Esophagus muscularis mucosa (tissue), 4 donors: ENCODE measurements around the gene ZRANB3. TPM values are rescaled to one million over a fixed set of nuclear protein-coding genes. Genes with fewer than 3 reads are reported as not detected.

Source experiments
- DNase-seq: peaks from one replicate; pipeline ENCODE4 v3.0.0-alpha.2; 2017; ENCODE audit errors: extremely low spot score
- H3K27ac ChIP-seq, 4 donors: fragments of 200-600 bp; sonication (generic); replicated peaks in 1 of 4; 1 replicate in 3 of 4; 2 replicates in 1 of 4; pipeline ENCODE4 v1.5.1; 2016 to 2019; ENCODE audit warnings: mild to moderate bottlenecking in 1 of 4
- H3K27me3 ChIP-seq, 4 donors: fragments of 200-600 bp; sonication (generic); one replicate each; pipeline versions ENCODE4 v1.5.1 to v1.6.0; 2016 to 2019
- H3K36me3 ChIP-seq, 4 donors: fragments of 200-600 bp; sonication (generic); one replicate each; pipeline ENCODE4 v1.5.1; 2016 to 2019
- H3K4me1 ChIP-seq, 4 donors: fragments of 200-600 bp; sonication (generic); one replicate each; pipeline ENCODE4 v1.5.1; 2016 to 2019
- H3K4me3 ChIP-seq, 4 donors: fragments of 200-600 bp; sonication (generic); 1 replicate in 2 of 4; 2 replicates in 2 of 4; pipeline ENCODE4 v1.5.1; 2016 to 2019; ENCODE audit warnings: mild to moderate bottlenecking in 4 of 4, moderate library complexity in 1 of 4
- H3K9me3 ChIP-seq, 4 donors: fragments of 200-600 bp; sonication (generic); 1 replicate in 3 of 4; 2 replicates in 1 of 4; pipeline ENCODE4 v1.5.1; 2016 to 2019
- EP300 ChIP-seq: sonication (generic); formaldehyde crosslinking; IDR thresholded peaks from one replicate; pipeline ENCODE4 v1.6.1; 2017; ENCODE audit warnings: antibody characterized with exemption
- POLR2A ChIP-seq: fragments of 450-650 bp; IDR thresholded peaks from one replicate; pipeline ENCODE4 v1.6.1; 2017; ENCODE audit warnings: antibody characterized with exemption, moderate library complexity, mild to moderate bottlenecking, low read depth
- POLR2AphosphoS5 ChIP-seq, 2 donors: sonication (generic); formaldehyde crosslinking; IDR thresholded peaks; one replicate each; pipeline ENCODE4 v1.6.1; 2017; ENCODE audit warnings: antibody characterized with exemption in 2 of 2
- WGBS: methylation state at CpG from one replicate; pipeline ENCODE4 v1.1.5; 2018; 5-methylcytosine and 5-hydroxymethylcytosine counted together
- intact Hi-C: fragments of 100-400 bp; cut with DNase I; formaldehyde crosslinking; loops from one replicate; pipeline ENCODE4 v1.15.1; 2023
- total RNA-seq, 4 donors: library from RNA; depleted of rRNA; stranded (reverse); fragments of >200 nt; gene quantifications; one replicate each; pipeline versions ENCODE4 v1.1.0 to v1.2.1, GENCODE V29; 2016
- TF ChIP-seq, protein P1 (sequence below), 3 experiments: fragments of 200-600 bp in 2 of 3; fragments of 450-650 bp in 1 of 3; sonication (generic) in 2 of 3; IDR thresholded peaks; one replicate each; pipeline ENCODE4 v1.5.1; 2017 to 2019; ENCODE audit warnings: antibody characterized with exemption in 3 of 3, mild to moderate bottlenecking in 2 of 3, moderate library complexity in 1 of 3

Gene ZRANB3
- total RNA-seq, 4 donors from 2014 or later: 1.8 to 4.6 (median 2.9) TPM

- WGBS: 36% methylated on average over 1 of the region's 1 CpG
Observed at GRCh38 chr2:135189148-135189547, 341.9 kb downstream of the ZRANB3 start.

DNA sequence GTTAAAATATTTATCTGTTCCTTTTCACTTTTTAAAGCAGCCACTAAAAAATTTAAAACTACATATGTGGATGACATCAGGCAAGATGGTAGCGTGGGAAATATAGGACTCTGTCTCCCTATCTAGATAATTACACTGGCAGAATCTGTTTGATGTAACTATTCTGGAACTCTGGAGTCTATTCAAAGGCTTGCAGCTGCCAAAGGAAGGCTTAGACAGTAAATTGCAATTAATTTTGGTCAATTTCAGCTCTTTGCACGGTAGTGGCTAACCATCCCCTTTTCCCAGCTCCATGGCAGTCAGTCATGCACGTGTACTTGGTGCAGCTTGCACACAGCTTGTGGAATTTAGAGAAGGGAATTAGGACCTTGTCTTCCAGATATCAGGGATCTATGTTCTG is 343.7 kb downstream of the ZRANB3 start:
- H3K9me3 ChIP-seq: peaks cover 0 to 4% (median 0%) of the 10 kb centered on the region in 4 donors
- peaks cover 0 to 11% (median 4%) of the 10 kb centered on the region in 4 donors for H3K4me1 ChIP-seq
- no peaks in the 10 kb centered on the region for H3K27me3 ChIP-seq
- no peaks in the 10 kb centered on the region for H3K36me3 ChIP-seq
- intact Hi-C loops: no loop called here
- no peak overlapping the region for H3K4me3 ChIP-seq
- DNase-seq: no peak
- H3K27ac ChIP-seq: no peak overlapping the region
- TF ChIP-seq, protein P1, sequence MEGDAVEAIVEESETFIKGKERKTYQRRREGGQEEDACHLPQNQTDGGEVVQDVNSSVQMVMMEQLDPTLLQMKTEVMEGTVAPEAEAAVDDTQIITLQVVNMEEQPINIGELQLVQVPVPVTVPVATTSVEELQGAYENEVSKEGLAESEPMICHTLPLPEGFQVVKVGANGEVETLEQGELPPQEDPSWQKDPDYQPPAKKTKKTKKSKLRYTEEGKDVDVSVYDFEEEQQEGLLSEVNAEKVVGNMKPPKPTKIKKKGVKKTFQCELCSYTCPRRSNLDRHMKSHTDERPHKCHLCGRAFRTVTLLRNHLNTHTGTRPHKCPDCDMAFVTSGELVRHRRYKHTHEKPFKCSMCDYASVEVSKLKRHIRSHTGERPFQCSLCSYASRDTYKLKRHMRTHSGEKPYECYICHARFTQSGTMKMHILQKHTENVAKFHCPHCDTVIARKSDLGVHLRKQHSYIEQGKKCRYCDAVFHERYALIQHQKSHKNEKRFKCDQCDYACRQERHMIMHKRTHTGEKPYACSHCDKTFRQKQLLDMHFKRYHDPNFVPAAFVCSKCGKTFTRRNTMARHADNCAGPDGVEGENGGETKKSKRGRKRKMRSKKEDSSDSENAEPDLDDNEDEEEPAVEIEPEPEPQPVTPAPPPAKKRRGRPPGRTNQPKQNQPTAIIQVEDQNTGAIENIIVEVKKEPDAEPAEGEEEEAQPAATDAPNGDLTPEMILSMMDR (IDR thresholded peaks at IDR 0.05): no peak
- no peak for TF ChIP-seq POLR2AphosphoS5 (IDR thresholded peaks at IDR 0.05)
- TF ChIP-seq POLR2A: no peak
- no peak for TF ChIP-seq EP300
- WGBS: 80% methylated on average over 3 of the region's 3 CpGs

More at GRCh38 chr2:135189148-135189547, 341.9 kb downstream of the ZRANB3 start:
- H3K9me3 ChIP-seq: peaks cover 0 to 4% (median 0%) of the 10 kb centered on the region in 4 donors
- intact Hi-C loops: no loop called here
- H3K36me3 ChIP-seq: no peaks in the 10 kb centered on the region
- H3K4me3 ChIP-seq: no peak overlapping the region
- H3K27me3 ChIP-seq: no peaks in the 10 kb centered on the region
- H3K4me1 ChIP-seq: no peaks in the 10 kb centered on the region
- TF ChIP-seq POLR2A (no peak), EP300 (no peak), POLR2AphosphoS5 (IDR thresholded peaks at IDR 0.05) (no peak)
- TF ChIP-seq, protein P1 (IDR thresholded peaks at IDR 0.05): no peak
- DNase-seq: no peak
- H3K27ac ChIP-seq: no peak overlapping the region

- TF ChIP-seq POLR2AphosphoS5 (IDR thresholded peaks at IDR 0.05): no peak
- no peak for TF ChIP-seq POLR2A
- no peak for TF ChIP-seq EP300
- TF ChIP-seq, protein P1 (IDR thresholded peaks at IDR 0.05): no peak
- Histone ChIP-seq H3K4me3 (no peak overlapping the region), H3K9me3 (no peaks in the 10 kb centered on the region), H3K36me3 (no peaks in the 10 kb centered on the region), H3K4me1 (peaks cover 0 to 15% (median 9%) of the 10 kb centered on the region in 4 donors), H3K27me3 (no peaks in the 10 kb centered on the region), H3K27ac (no peak overlapping the region)
- 98% methylated on average over 5 of the region's 5 CpGs for WGBS
- intact Hi-C loops: no loop called here
- DNase-seq: no peak
Observed at GRCh38 chr2:135186054-135186453, 345.0 kb downstream of the ZRANB3 start.

DNA sequence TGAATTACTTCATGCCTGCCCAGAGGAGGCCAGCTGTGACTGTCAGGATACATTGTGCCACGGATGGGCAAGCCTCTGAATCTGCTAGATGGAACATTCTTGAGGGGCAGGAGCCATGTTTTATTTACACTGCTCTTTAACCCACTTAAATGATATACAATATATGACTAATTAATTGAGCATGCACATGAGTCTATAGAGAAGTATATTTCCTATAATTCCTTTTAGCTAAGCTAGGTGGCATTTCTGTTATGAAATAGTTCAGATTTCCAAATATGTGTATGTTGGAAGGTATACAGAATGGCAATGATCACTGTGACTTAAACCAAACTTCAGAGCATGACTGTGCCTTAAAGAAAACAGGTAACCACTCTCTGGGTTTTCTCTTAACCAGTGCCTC is 347.2 kb downstream of the ZRANB3 start:
- Histone ChIP-seq H3K27ac (no peak overlapping the region), H3K9me3 (no peaks in the 10 kb centered on the region), H3K4me3 (no peak overlapping the region), H3K27me3 (no peaks in the 10 kb centered on the region), H3K4me1 (peaks cover 0 to 15% (median 9%) of the 10 kb centered on the region in 4 donors), H3K36me3 (peaks cover 0 to 5% (median 2%) of the 10 kb centered on the region in 4 donors)
- WGBS: 80% methylated on average over 1 of the region's 1 CpG
- TF ChIP-seq, protein P1 (IDR thresholded peaks at IDR 0.05): no peak
- TF ChIP-seq POLR2A (no peak), POLR2AphosphoS5 (IDR thresholded peaks at IDR 0.05) (no peak), EP300 (no peak)
- intact Hi-C loops: no loop called here
- no peak for DNase-seq

DNA sequence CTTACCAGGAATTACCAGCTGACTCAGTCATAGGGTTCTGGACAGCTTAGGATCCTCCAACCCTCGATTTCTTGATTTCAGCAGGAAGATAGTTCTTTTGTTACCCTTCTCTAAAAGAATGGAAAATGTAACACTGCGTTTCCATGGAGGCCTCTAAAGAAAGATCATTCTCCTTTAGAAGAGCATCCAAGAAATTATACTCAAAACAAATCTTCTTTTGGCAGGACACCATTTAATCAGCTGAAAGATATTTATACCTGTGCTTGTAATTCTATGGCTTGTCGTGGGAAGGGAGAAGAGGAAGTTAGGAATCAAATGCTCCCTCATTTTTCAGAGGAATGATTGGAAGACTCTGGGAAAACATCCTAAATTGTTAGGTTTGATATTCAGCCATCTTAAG is 348.4 kb downstream of the ZRANB3 start:
- H3K36me3 ChIP-seq: peaks cover 0 to 13% (median 4%) of the 10 kb centered on the region in 4 donors
- TF ChIP-seq POLR2A (no peak), POLR2AphosphoS5 (IDR thresholded peaks at IDR 0.05) (no peak), EP300 (no peak)
- TF ChIP-seq, protein P1 (IDR thresholded peaks at IDR 0.05): no peak
- DNase-seq: no peak
- 49% methylated on average over 3 of the region's 3 CpGs for WGBS
- H3K27ac ChIP-seq: no peak overlapping the region
- intact Hi-C loops: no loop called here
- peaks cover 0 to 15% (median 9%) of the 10 kb centered on the region in 4 donors for H3K4me1 ChIP-seq
- no peak overlapping the region for H3K4me3 ChIP-seq
- H3K9me3 ChIP-seq: no peaks in the 10 kb centered on the region
- no peaks in the 10 kb centered on the region for H3K27me3 ChIP-seq
